ENCODE data around the gene EFCAB7. TPM values are rescaled to one million over a fixed set of nuclear protein-coding genes. Genes with fewer than 3 reads are reported as not detected.

EFCAB7 gene
- total and polyA plus RNA-seq, 10 donors: 2.9 to 8.2 (median 6.0) TPM

GRCh38 chr1:63501256-63501655 lies 22.1 kb upstream of the EFCAB7 start:
- intact Hi-C loops (cut with DNase I; ENCODE audit: low total_unique reads): no loop called here
- TF ChIP-seq POLR2AphosphoS5 (IDR thresholded peaks at IDR 0.05) (no peak), POLR2A (IDR thresholded peaks at IDR 0.05) (no peak)
- TF ChIP-seq, protein P1, sequence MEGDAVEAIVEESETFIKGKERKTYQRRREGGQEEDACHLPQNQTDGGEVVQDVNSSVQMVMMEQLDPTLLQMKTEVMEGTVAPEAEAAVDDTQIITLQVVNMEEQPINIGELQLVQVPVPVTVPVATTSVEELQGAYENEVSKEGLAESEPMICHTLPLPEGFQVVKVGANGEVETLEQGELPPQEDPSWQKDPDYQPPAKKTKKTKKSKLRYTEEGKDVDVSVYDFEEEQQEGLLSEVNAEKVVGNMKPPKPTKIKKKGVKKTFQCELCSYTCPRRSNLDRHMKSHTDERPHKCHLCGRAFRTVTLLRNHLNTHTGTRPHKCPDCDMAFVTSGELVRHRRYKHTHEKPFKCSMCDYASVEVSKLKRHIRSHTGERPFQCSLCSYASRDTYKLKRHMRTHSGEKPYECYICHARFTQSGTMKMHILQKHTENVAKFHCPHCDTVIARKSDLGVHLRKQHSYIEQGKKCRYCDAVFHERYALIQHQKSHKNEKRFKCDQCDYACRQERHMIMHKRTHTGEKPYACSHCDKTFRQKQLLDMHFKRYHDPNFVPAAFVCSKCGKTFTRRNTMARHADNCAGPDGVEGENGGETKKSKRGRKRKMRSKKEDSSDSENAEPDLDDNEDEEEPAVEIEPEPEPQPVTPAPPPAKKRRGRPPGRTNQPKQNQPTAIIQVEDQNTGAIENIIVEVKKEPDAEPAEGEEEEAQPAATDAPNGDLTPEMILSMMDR (IDR thresholded peaks at IDR 0.05 in 8 of 11, conservative IDR thresholded peaks at IDR 0.05 in 3 of 11): no peak
- WGBS, 5 donors: 92 to 98% (median 95%) methylated on average over 3 of the region's 3 CpGs
- H3K4me1 ChIP-seq: no peaks in the 10 kb centered on the region
- no peaks in the 10 kb centered on the region for H3K27me3 ChIP-seq (replicated peaks in 1 of 7)
- H3K36me3 ChIP-seq: peaks cover 0 to 5% (median under 1%) of the 10 kb centered on the region in 6 donors
- H3K9me3 ChIP-seq: no peaks in the 10 kb centered on the region
- no peak for DNase-seq
- H3K27ac ChIP-seq: no peak overlapping the region
- H3K4me3 ChIP-seq: no peak overlapping the region

DNA sequence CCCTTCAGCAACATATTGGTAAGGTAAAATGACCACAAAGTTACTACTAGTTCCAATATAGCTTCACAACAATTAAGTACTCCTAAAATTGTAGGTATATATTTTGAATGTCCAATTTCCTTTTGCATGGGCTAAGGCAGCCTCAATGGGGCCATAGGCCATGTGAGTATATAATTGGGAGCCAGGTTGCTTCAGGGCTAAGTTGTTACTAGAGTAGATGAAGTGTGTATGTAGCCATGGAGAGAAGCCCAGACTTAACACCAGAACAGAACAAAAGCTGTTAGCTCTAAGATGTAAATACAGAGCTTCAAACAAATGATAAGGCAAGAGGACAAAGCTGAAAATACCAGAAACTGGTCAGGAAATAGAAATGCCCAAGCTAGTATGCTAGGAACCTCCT lies 16.5 kb upstream of the EFCAB7 start:
- H3K36me3 ChIP-seq: peaks cover 0 to 40% (median 10%) of the 10 kb centered on the region in 6 donors
- no peaks in the 10 kb centered on the region for H3K27me3 ChIP-seq (replicated peaks in 1 of 7)
- no peak overlapping the region for H3K4me3 ChIP-seq
- intact Hi-C loops (cut with DNase I; ENCODE audit: low total_unique reads): no loop called here
- no peak for DNase-seq
- TF ChIP-seq POLR2A (IDR thresholded peaks at IDR 0.05): no peak
- TF ChIP-seq, protein P1 (IDR thresholded peaks at IDR 0.05 in 8 of 11, conservative IDR thresholded peaks at IDR 0.05 in 3 of 11): no peak
- TF ChIP-seq POLR2AphosphoS5 (IDR thresholded peaks at IDR 0.05): no peak
- no peak overlapping the region for H3K27ac ChIP-seq
- no peaks in the 10 kb centered on the region for H3K4me1 ChIP-seq
- H3K9me3 ChIP-seq: no peaks in the 10 kb centered on the region

- Histone ChIP-seq H3K9me3 (peaks cover 0 to 4% (median 0%) of the 10 kb centered on the region in 8 donors), H3K27ac (no peak overlapping the region), H3K4me1 (no peaks in the 10 kb centered on the region), H3K27me3 (replicated peaks in 1 of 7) (no peaks in the 10 kb centered on the region), H3K36me3 (peaks cover 0 to 40% (median 10%) of the 10 kb centered on the region in 6 donors), H3K4me3 (no peak overlapping the region)
- DNase-seq: no peak
- TF ChIP-seq POLR2A (IDR thresholded peaks at IDR 0.05) (no peak), POLR2AphosphoS5 (IDR thresholded peaks at IDR 0.05) (no peak)
- TF ChIP-seq, protein P1 (IDR thresholded peaks at IDR 0.05 in 8 of 11, conservative IDR thresholded peaks at IDR 0.05 in 3 of 11): no peak
- intact Hi-C loops (cut with DNase I; ENCODE audit: low total_unique reads): no loop called here
- 84 to 89% (median 87%) methylated on average over 10 of the region's 10 CpGs for WGBS, 5 donors
Measured at GRCh38 chr1:63509718-63510117, 13.6 kb upstream of the EFCAB7 start.

DNA sequence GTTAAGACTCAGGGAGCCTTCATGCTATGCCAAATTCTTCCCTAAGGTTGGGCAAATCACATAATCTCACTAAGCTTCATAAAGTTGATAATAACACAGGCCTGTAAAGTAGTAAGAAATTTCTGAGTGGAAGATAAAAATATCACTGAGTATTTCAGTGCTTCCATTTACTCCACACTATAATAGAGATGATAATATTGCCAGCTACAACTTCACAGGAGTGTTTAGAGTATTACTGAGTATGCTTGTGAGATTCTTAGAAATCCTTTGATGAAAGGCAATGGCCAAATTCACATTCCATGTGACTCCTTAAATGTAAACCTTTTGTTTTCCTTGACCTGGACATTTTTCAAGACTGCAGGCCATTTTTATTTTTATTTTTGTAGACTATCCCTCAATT lies 10.7 kb upstream of the EFCAB7 start:
- TF ChIP-seq POLR2A (IDR thresholded peaks at IDR 0.05): no peak
- TF ChIP-seq, protein P1 (IDR thresholded peaks at IDR 0.05 in 8 of 11, conservative IDR thresholded peaks at IDR 0.05 in 3 of 11): no peak
- no peak for TF ChIP-seq POLR2AphosphoS5 (IDR thresholded peaks at IDR 0.05)
- no peak for DNase-seq
- Histone ChIP-seq H3K27me3 (replicated peaks in 1 of 7) (no peaks in the 10 kb centered on the region), H3K36me3 (peaks cover 0 to 22% (median 5%) of the 10 kb centered on the region in 6 donors), H3K9me3 (peaks cover 0 to 4% (median 0%) of the 10 kb centered on the region in 8 donors), H3K27ac (no peak overlapping the region), H3K4me3 (no peak overlapping the region), H3K4me1 (peaks cover 0 to 6% (median 0%) of the 10 kb centered on the region in 6 donors)
- intact Hi-C loops (cut with DNase I; ENCODE audit: low total_unique reads): no loop called here
